ENCODE results near the gene SMCO3. TPM values are rescaled to one million over a fixed set of nuclear protein-coding genes. Genes with fewer than 3 reads are reported as not detected.
"Not testable (repeated sequence)": the region's sequence is repeated elsewhere in the genome, so short reads cannot be mapped to it uniquely, and the experiment has no call there.

The SMCO3 gene
- total RNA-seq, 2 donors from 2014 or later, result 1.3 to 4.3 TPM

GRCh38 chr12:14769466-14769968 is 44.5 kb downstream of the SMCO3 start:
- Histone ChIP-seq H3K36me3 (replicated peaks in 1 of 2; ENCODE audit: insufficient read depth in 1 of 2, low read depth in 2 of 2) (no peaks in the 10 kb centered on the region), H3K9me3 (no peaks in the 10 kb centered on the region), H3K4me3 (peak overlapping the region; percentile 28 to 85), H3K27ac (peak overlapping the region; percentile 96 to 98 (median 98)), H3K4me1 (peaks cover 42% of the 10 kb centered on the region), H3K27me3 (no peaks in the 10 kb centered on the region)
- ATAC-seq (peak; percentile 7), DNase-seq (peak; percentile 43 to 68 (median 58))
- TF ChIP-seq CTCF (IDR thresholded peaks at IDR 0.05) (no peak), POLR2A (IDR thresholded peaks at IDR 0.05) (no peak)
- intact Hi-C loops (cut with DNase I), result no loop called here
- WGBS, 2 donors, result 1% methylated on average over 22 to 26 of the region's 26 CpGs

DNA sequence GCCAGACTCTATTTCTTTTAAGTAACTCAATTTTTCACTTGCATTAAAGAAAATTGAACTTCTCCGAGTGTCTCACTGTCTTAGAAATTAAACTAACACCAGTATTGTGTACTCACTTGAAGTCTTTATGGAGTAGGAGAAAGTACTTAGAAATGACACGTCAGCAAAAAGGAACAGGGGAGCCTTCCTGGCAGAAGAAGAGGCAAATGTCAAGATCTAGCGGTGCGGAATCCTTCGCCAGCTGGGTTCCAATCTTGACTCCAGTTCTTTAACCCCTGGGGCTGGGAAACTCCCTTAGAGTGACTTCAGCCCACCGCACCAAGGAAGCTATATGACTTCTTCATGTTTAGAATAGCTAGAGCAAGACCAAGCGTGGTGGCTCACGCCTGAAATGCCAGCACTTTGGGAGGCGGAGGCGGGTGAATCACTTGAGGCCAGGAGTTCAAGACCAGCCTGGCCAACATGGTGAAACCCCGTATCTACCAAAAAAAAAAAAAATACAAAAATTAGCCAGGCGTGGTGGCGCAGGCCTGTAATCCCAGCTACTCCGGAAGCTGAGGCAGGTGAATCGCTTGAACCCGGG is 45.1 kb downstream of the SMCO3 start:
- Histone ChIP-seq H3K9me3 (no peaks in the 10 kb centered on the region), H3K36me3 (replicated peaks in 1 of 2; ENCODE audit: insufficient read depth in 1 of 2, low read depth in 2 of 2) (no peaks in the 10 kb centered on the region), H3K4me1 (peaks cover 42% of the 10 kb centered on the region), H3K27me3 (no peaks in the 10 kb centered on the region), H3K4me3 (peak overlapping the region; percentile 28 to 85), H3K27ac (peak overlapping the region in 3 of 4 donors; percentile 97 to 98 (median 98))
- TF ChIP-seq CTCF (IDR thresholded peaks at IDR 0.05) (no peak), POLR2A (IDR thresholded peaks at IDR 0.05) (no peak)
- ATAC-seq (no peak), DNase-seq (peak; percentile 44 to 64 (median 58))
- intact Hi-C loops (cut with DNase I), result no loop called here
- WGBS, 2 donors, result 10 to 11% methylated on average over 11 to 16 of the region's 16 CpGs

DNA sequence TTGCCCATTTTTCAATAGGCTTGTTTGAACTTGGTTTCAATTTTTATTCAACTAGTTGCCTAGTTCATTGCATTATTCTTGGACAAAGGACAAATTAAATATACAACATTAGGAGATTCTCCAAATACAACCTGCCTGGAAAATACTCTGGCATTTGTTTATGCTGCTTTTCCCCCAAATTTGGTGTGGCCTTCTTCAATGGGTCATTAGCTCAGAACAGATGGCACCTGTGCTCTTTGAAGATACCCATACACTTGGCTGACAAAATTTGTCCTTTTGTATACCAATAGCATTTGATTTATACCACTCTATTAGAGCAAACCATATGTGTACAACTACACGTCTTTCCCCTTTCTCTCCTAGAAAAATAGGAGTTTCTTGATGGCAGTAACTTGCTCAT is 46.4 kb downstream of the SMCO3 start:
- Histone ChIP-seq H3K36me3 (replicated peaks in 1 of 2; ENCODE audit: insufficient read depth in 1 of 2, low read depth in 2 of 2) (no peaks in the 10 kb centered on the region), H3K4me1 (peaks cover 43% of the 10 kb centered on the region), H3K27ac (peak overlapping the region in 3 of 4 donors; percentile 97 to 98 (median 98)), H3K9me3 (no peaks in the 10 kb centered on the region), H3K4me3 (peak overlapping the region in 1 of 2 donors; percentile 28), H3K27me3 (no peaks in the 10 kb centered on the region)
- no peak for ATAC-seq
- intact Hi-C loops (cut with DNase I), result no loop called here
- 26 to 35% methylated on average over 1 of the region's 1 CpG for WGBS, 2 donors
- no peak for DNase-seq
- TF ChIP-seq POLR2A (IDR thresholded peaks at IDR 0.05), result no peak
- TF ChIP-seq CTCF (IDR thresholded peaks at IDR 0.05), result no peak

GRCh38 chr12:14766649-14767215 is 47.2 kb downstream of the SMCO3 start:
- H3K27ac ChIP-seq, result peak overlapping the region in 2 of 4 donors; percentile 36 to 97
- H3K36me3 ChIP-seq (replicated peaks in 1 of 2; ENCODE audit: insufficient read depth in 1 of 2, low read depth in 2 of 2), result no peaks in the 10 kb centered on the region
- ATAC-seq (no peak), DNase-seq (no peak)
- no peak overlapping the region for H3K4me3 ChIP-seq
- intact Hi-C loops (cut with DNase I), result no loop called here
- H3K27me3 ChIP-seq, result no peaks in the 10 kb centered on the region
- peak in 1 of 3 donors; percentile 37 for TF ChIP-seq POLR2A (IDR thresholded peaks at IDR 0.05)
- TF ChIP-seq CTCF (IDR thresholded peaks at IDR 0.05), result no peak
- no peaks in the 10 kb centered on the region for H3K9me3 ChIP-seq
- peaks cover 41% of the 10 kb centered on the region for H3K4me1 ChIP-seq
- WGBS, 2 donors, result 73 to 75% methylated on average over 3 of the region's 3 CpGs

- H3K4me3 ChIP-seq; H3K36me3 ChIP-seq (replicated peaks in 1 of 2; ENCODE audit: insufficient read depth in 1 of 2, low read depth in 2 of 2); ATAC-seq; H3K9me3 ChIP-seq; intact Hi-C loops (cut with DNase I); H3K27me3 ChIP-seq: not testable (repeated sequence)
- 62 to 67% methylated on average over 3 of the region's 3 CpGs for WGBS, 2 donors
- peaks cover 38% of the 10 kb centered on the region for H3K4me1 ChIP-seq
- peak in 1 of 4 donors; percentile 6 for DNase-seq
- H3K27ac ChIP-seq, result peak overlapping the region in 3 of 4 donors; percentile 36 to 97 (median 37)
Measured at GRCh38 chr12:14766020-14766419, 48.0 kb downstream of the SMCO3 start.
